ENCODE results near the gene EFHB.
"Not testable (repeated sequence)": the region's sequence is repeated elsewhere in the genome, so short reads cannot be mapped to it uniquely, and the experiment has no call there.

The EFHB gene

DNA sequence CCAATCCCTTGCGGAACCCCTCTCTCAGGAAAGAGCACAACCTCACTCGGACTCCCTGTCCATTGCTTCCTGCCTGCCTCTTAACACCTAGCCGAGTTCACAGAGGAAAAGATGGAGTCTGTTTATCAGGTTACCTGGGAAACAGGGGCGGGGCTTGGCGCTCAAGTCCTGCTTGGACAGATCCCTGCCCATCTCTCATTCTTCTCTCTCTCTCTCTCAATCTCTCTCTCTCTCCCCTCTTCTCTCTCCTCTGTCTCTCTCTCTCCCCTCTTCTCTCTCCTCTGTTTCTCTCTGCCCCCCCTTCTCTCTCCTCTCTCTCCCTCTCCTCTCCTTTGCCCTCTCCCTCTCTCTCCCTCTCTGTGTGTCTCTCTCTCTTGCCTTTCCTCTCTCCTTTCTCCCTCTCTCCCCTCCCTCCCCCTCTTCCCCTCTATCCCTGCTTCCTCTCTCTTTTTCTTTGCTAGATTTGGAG is at the start of gene EFHB:
Gene EFHB, minus strand, starts transcription at position 120 of the 469 bp plus-strand sequence. CDS start 199 bp downstream, outside the sequence.
- DNase-seq: peak; percentile 37

DNA sequence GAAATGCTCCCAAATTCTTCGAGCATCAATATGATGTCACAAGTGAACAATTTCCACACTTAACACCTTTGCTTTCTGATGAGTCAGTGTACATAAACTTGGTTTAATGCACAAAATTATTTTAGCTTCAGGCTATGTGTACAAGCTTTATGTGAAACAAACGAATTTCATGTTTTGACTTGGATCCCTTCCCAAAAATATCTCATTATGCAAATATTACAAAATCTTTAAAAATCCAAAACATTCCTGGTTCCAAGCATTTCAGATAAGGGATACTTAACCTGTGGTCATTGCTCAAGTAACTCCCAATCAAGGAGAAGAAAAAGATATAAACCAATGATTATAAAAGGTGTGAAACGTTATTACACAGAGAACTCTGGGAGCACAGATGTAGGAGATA is 38.0 kb upstream of the EFHB start:
- no peak for DNase-seq

DNA sequence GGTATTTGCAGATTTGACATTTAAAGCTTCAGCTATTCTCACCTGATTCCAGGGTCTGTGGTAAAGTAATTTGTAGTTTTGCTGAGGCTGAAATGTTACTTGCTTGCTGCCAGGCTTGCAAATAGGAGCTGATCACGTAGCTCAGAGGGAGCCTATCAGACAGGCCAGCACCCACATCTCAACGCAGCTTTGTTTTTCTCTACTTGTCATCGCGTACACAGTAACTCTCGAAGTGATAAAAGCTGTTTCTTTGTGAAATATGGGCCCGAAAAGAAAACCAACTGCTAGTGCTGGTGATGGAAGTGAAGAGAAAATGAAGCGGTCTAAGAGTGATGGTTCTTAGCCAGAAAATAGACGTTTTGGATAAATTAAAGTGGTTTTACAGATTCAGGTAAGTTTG is 36.3 kb upstream of the EFHB start:
- DNase-seq: no peak

- DNase-seq: no peak
Observed at GRCh38 chr3:19967812-19968211, 33.8 kb upstream of the EFHB start.

GRCh38 chr3:19967208-19967607 is 33.2 kb upstream of the EFHB start:
- DNase-seq: no peak

DNA sequence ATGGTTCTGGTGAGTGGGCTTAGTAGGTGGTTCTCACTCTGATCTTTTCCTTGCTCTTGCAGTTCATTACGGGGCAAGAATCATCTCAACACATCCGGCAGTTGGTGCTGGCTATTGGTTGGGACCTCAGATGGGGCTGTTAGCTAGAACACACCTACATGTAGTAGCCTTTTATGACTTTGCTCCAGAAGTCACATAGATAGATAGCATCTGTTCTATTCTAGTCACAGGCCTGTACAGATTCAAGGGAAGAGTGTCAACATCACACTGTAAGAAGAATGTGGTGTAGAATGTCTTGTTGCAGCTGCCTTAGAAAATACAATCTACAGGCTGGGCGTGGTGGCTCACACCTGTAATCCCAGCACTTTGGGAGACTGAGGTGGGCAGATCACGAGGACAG is 27.9 kb upstream of the EFHB start:
- DNase-seq: no peak

DNA sequence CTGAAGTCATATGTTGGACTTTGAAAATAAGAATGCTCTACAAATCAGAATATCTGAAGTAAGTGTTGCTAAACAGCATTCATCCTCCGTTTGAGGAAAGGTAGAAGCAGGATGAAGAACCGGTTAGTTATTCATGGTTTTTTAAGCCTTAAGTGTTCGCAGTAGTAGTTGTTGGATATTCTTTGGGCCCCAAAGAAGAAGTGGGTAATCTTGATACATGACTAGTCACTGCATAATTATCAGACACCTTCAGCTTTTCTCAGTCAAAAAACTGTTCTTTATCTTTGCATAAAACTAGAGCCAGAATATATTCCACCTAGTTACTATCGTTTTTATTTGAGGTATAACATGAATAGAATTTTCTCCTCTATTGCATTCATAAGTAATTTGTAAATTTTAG is 26.7 kb upstream of the EFHB start:
- DNase-seq: no peak

DNA sequence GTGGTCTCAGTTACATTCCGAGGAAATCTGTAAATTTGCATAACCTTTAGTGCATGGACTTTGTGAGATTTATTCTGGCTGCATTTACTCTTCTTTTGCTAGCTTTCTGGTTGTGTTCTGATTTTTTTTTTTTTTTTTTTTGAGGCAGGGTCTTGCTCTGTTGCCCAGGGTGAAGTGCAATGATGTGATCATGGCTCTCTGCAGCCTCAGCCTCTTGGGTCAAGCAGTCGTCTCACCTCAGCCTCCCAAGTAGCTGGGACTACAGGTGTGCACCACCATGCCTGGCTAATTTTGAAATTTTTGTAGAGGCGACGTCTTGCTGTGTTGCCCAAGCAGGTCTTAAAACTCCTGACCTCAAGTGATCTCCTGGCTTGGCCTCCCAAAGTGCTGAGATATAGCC is 25.5 kb upstream of the EFHB start:
- no peak for DNase-seq

DNA sequence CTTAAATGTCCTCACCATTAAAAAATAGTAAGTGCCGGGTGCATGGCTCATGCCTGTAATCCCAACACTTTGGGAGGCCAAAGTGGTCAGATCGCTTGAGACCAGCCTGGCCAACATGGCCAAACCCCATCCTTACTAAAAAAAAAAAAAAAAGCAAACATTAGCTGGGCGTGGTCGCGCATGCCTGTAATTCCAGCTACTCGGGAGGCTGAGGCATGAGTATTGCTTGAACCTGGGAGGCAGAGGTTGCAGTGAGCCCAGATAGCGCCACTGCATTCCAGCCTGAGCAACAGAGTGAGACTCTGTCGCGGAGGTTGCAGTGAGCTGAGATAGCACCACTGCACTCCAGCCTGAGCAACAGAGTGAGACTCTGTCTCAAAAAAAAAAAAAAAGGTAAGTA is 23.3 kb upstream of the EFHB start:
- DNase-seq: not testable (repeated sequence)

GRCh38 chr3:19954676-19955075 is 20.7 kb upstream of the EFHB start:
- no peak for DNase-seq

DNA sequence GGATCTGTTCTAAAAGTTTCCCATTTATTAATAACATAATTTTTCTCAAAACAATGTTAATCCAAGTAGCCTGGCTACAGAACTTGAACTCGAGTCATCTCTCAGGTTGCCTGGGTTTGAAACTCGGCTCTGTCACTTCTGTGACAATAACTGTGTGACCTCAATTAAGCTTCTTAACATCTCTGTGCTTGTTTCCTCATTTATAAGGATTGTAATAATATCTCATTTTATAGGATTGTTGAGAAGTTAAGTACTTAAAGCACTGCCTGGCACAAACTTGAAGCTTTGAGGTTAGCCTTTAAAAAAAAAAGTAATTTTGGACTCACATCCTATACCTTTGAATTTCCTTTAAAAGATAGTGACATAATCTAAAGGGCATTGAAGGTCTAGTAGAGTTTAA is 16.3 kb upstream of the EFHB start:
- DNase-seq: no peak

DNA sequence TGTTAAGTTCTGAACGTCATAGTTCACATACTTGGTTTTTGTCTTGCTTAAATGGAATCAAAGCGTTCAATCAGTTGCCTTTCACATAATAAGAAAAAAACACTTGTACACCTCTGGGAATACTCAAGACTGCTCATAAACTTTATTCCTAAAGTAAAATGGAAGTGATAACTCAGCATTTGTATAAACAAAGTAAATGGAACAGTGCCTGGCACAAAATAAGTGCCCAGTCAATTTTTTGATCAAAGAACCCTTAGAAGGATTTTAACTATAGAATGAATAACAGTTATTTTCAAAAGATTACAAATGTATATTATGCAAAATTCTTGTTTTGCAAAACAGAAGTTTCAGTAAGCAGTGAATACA is 14.2 kb upstream of the EFHB start:
- DNase-seq: no peak

DNA sequence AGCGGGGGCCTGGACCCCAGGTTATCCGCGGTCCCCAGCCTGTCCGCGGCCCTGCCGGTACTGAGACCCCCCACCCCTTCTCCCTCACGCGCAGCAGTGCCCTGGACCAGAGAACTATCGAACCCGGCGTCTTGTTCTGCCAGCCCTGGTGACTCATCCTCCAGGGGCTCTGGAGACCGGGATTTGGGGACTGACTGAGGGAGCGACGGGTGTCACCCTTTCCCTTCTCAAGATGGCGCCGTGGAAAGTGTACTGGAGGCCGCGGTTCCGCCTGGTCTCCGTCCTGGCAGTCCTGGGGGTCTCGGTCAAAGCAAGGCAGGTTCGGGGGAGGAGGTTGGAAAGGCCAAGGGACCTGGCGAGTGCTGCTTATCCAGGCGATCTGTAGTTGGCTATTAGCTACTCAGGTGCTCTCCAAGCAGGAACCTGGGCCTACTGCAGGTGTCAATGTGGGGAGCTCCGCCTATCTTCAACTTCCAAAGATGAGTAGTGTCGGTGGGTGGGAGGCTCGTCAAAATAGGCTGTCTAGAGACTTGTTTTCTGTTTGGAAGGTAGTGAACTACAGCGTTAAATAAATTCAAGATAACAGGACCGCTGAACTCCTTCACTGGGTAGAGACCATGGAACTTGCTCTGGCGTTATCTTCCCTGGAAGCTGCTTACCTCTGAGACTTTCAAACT is 13.7 kb upstream of the EFHB start:
- peak; percentile 66 for DNase-seq

- DNase-seq: peak; percentile 97
Observed at GRCh38 chr3:19946832-19947548, 13.0 kb upstream of the EFHB start, which contains the start of gene RAB5A. TSS of gene RAB5A (plus strand) at chr3:19947097. CDS start at chr3:19950899, 3,802 bp downstream.

DNA sequence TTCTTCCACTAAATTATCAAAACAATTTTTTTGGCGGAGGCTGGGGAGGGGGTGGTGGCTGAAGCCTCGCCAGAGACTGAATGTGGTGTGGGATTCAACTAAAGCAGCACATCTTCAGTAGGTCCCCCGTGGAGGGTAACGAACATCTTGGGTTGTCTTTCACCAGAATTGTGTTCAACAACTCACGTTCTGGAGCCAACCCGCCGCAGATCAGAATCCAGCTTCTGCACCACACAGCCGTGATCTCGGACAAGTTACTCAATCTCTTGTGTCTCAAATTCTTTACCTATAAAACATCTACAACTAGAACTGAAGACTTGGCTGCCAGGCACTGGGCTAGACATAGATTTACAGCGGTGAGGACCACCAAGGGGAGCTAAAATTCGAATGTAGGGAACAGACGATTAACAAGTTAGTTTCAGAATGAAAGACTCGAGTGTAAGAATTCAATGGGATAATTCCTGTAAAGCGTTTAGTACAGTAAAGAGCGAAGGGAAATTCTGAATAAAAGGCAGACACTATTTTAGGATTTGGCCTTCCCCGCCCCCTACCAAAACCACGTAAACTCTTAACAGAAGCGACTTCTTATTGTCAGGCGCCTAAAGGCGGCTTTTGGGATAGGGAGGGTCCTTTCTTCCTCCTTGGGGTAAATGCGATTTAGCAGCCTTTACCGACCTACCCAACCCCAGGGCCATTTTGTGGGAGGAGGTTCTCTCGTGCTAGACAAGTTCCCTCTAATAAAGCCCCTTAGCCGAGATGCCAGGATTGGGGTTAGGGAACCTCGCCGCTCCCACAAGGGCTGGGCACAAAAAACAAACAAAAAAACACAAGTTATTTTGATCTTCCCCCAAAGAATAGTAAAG is 12.2 kb upstream of the EFHB start:
- DNase-seq: no peak

DNA sequence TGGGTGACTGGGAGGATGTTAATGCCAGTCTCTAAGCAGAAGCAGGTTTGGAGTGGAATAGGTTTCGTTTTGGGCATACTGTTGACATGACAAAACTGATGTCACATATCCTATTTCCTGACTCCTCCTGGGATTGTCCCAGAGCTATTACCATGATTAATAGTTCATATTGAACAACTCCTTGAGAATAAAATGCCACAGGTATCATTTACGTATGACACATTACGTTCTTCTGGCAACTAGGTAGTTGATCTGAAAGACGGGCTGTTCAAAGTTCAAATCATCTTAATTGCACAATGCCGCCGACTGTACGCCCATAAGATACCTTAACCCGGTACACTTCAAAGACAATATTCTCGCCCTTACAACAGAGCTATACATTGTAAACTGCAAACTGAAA is 11.5 kb upstream of the EFHB start:
- DNase-seq: no peak

- no peak for DNase-seq
Observed at GRCh38 chr3:19940643-19941042, 6.6 kb upstream of the EFHB start.

- DNase-seq: no peak
Observed at GRCh38 chr3:19938295-19938627, 4.2 kb upstream of the EFHB start.

GRCh38 chr3:19937459-19938294 is 3.7 kb upstream of the EFHB start:
- DNase-seq: no peak

DNA sequence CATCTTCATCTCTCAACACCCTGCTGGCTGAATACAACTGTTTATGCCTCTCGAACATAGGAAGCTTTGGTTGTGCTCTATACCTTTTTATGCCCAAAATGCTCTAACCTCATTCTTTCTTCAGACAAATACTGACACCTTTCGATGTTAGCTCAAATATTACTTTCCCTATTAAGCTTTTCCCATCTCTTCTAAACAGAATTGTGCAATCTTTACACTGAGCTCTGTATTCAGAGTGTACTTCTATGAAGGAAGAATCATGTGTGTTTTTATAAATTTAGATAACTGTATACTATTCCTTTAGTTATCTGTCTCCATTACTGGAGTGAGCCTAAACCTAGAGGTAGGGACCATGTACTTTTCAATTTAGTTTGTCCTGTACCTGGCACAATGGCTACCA is 1.6 kb downstream of the EFHB start:
- DNase-seq: no peak

GRCh38 chr3:19931767-19932188 is 2.2 kb downstream of the EFHB start:
- DNase-seq: no peak

DNA sequence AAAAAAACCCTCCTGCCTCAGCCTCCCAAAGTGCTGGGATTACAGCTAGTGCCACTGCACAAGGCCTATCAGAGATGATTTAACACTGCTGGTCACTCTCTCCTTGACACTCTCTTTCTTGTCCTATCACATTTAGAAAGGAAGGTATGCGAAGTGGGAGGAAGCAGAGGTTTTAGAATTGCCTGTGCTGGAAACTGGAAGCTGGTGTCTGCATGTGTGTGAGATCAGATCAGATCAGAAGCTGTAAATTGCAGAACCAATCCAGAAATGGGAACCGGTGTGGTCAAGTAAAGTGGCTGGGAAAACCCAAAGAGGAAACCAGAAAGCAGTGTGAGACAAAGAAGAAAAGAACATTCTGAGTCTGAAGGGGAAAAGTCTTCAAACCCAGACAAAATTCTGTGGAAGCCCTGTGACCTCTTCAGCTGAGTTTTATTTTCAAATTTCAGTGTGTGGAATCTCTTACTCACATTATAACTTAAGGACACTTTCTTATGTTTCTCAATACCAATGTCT is 2.8 kb downstream of the EFHB start:
- DNase-seq: peak; percentile 65
